HepG2 (cell line): ENCODE measurements around the gene EXOC1. TPM values are rescaled to one million over a fixed set of nuclear protein-coding genes. Genes with fewer than 3 reads are reported as not detected.

ENCODE experiments used
- CBX2 ChIP-seq, 2 experiments: fragments of 200-600 bp in 1 of 2; sonication (generic); formaldehyde crosslinking in 1 of 2; IDR thresholded peaks; 2 replicates each; pipeline versions ENCODE4 v1.7.0 to v1.8.1; 2018 to 2022; ENCODE audit warnings: low read depth in 2 of 2, low read length in 1 of 2, mild to moderate bottlenecking in 1 of 2, missing genetic modification reagents in 1 of 2
- CENPT ChIP-seq: sonication (generic); formaldehyde crosslinking; IDR thresholded peaks from 2 replicates; pipeline ENCODE4 v1.8.0; 2022; ENCODE audit warnings: low read depth, mild to moderate bottlenecking, moderate library complexity, missing genetic modification reagents
- ELF3 ChIP-seq: IDR thresholded peaks from 2 replicates; pipeline ENCODE4 v1.6.1; 2016; ENCODE audit warnings: missing genetic modification reagents, missing compliant biosample characterization
- KDM3A ChIP-seq: IDR thresholded peaks from 2 replicates; pipeline ENCODE4 v1.6.1; 2018; ENCODE audit warnings: low read depth, missing compliant biosample characterization
- KDM5B ChIP-seq: sonication (generic); formaldehyde crosslinking; IDR thresholded peaks from 2 replicates; pipeline ENCODE4 v1.4.0; 2020; ENCODE audit warnings: missing genetic modification reagents, mild to moderate bottlenecking, borderline replicate concordance
- KLF6 ChIP-seq: IDR thresholded peaks from 2 replicates; pipeline ENCODE4 v1.8.0; 2016; ENCODE audit warnings: missing biosample characterization, missing genetic modification reagents
- NONO ChIP-seq, 2 experiments: fragments of 450-650 bp in 1 of 2; sonication (generic) in 1 of 2; formaldehyde crosslinking in 1 of 2; IDR thresholded peaks in 1 of 2; conservative IDR thresholded peaks in 1 of 2; 2 replicates each; pipeline versions ENCODE4 v1.6.1 to v1.8.0; 2017 to 2022; ENCODE audit warnings: mild to moderate bottlenecking in 1 of 2, missing genetic modification reagents in 1 of 2, moderate library complexity in 1 of 2
- ZNF20 ChIP-seq: sonication (generic); formaldehyde crosslinking; IDR thresholded peaks from 2 replicates; pipeline ENCODE4 v1.4.0; 2020; ENCODE audit warnings: mild to moderate bottlenecking, moderate library complexity, missing genetic modification reagents
- ZNF570 ChIP-seq: sonication (generic); formaldehyde crosslinking; IDR thresholded peaks from 2 replicates; pipeline ENCODE4 v1.4.0; 2020; ENCODE audit warnings: mild to moderate bottlenecking, missing genetic modification reagents, borderline replicate concordance
- ZNF724P ChIP-seq: sonication (generic); formaldehyde crosslinking; IDR thresholded peaks from 2 replicates; pipeline ENCODE4 v1.8.0; 2022; ENCODE audit warnings: missing genetic modification reagents, borderline replicate concordance
- ZNF766 ChIP-seq: sonication (generic); formaldehyde crosslinking; IDR thresholded peaks from 2 replicates; pipeline ENCODE4 v1.5.0; 2020; ENCODE audit warnings: missing genetic modification reagents, borderline replicate concordance
- polyA plus RNA-seq, 8 experiments: library from polyadenylated mRNA; depleted of rRNA in 3 of 8; stranded (reverse) in 7 of 8; unstranded in 1 of 8; fragments of >200 nt; fragmentation: Illumina TruSeq in 4 of 8; extraction: Trizol in 4 of 8; gene quantifications; 2 replicates each; pipeline versions ENCODE4 v1.2.1 to v1.2.3, GENCODE V29; 2011 to 2016; ENCODE audit warnings: low read depth in 4 of 8, missing spikeins in 1 of 8, mixed read lengths in 1 of 8; ENCODE audit not compliant: insufficient read depth in 1 of 8
- total RNA-seq, 5 experiments: library from RNA; depleted of rRNA; stranded (reverse); fragments of >200 nt; fragmentation: Illumina TruSeq; extraction: Trizol; gene quantifications; 2 replicates each; pipeline ENCODE4 v1.2.3, GENCODE V29; 2016; ENCODE audit warnings: low read depth in 1 of 5
- TF ChIP-seq, protein P1 (sequence below): IDR thresholded peaks from 2 replicates; pipeline ENCODE4 v1.6.1; 2018; ENCODE audit warnings: missing genetic modification reagents
- TF ChIP-seq, protein P2 (sequence below): sonication (generic); formaldehyde crosslinking; IDR thresholded peaks from 2 replicates; pipeline ENCODE4 v1.4.0; 2020; ENCODE audit warnings: missing genetic modification reagents
- TF ChIP-seq, protein P3 (sequence below): sonication (generic); formaldehyde crosslinking; IDR thresholded peaks from 2 replicates; pipeline ENCODE4 v1.5.0; 2020; ENCODE audit warnings: mild to moderate bottlenecking, missing genetic modification reagents
- TF ChIP-seq, protein P4 (sequence below), 2 experiments: fragments of 450-650 bp in 1 of 2; sonication (generic) in 1 of 2; formaldehyde crosslinking in 1 of 2; IDR thresholded peaks; 2 replicates each; pipeline versions ENCODE4 v1.6.1 to v1.8.0; 2016 to 2022; ENCODE audit warnings: antibody characterized with exemption in 1 of 2, mild to moderate bottlenecking in 1 of 2, missing genetic modification reagents in 1 of 2

The EXOC1 gene
- total and polyA plus RNA-seq, 2 of the 13 experiments (the other 11 are each of a cell fraction or from before 2014, with no cell fraction given): 9.1 to 18.4 TPM

DNA sequence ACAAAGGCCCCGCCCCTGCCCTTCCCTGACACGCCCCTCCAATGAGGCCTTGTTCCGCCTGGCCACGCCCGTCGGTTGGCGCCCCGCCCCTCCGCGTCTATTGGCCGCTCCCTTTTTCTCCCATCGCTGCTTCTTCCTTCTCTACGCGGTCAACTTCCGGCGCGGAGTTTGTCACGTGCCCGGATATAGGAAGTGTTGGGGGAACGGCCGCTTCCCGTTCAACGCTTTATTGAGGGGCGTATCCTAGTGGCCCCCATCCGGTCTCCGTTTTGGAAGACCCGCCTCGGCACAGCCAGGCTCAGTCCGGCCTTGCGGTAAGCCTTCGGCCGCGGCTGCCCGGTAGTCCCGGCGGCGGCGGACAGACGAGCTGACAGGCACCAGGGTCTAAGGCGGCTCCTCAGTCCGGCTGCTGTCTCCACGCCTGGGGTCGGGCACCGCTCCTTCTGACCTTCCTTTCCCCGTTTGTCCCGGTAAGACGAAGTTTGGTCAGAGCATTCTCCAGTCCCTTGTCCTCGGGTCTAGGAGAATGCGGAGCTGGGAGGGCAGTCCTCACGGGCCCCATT lies at the start of gene EXOC1 (continued):
- TF ChIP-seq, protein P1, sequence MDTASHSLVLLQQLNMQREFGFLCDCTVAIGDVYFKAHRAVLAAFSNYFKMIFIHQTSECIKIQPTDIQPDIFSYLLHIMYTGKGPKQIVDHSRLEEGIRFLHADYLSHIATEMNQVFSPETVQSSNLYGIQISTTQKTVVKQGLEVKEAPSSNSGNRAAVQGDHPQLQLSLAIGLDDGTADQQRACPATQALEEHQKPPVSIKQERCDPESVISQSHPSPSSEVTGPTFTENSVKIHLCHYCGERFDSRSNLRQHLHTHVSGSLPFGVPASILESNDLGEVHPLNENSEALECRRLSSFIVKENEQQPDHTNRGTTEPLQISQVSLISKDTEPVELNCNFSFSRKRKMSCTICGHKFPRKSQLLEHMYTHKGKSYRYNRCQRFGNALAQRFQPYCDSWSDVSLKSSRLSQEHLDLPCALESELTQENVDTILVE (CRISPR knock-in tag): peak; percentile 84
- TF ChIP-seq NONO (IDR thresholded peaks at IDR 0.05): no peak
- TF ChIP-seq NONO (CRISPR knock-in tag; conservative IDR thresholded peaks at IDR 0.05): 0 out of 2 replicates have a peak, but pooled peaks have one; percentile 39
- TF ChIP-seq ZNF20: no peak
- no peak for TF ChIP-seq CENPT (CRISPR knock-in tag)
- TF ChIP-seq ZNF724P (CRISPR knock-in tag): peak; percentile 83
- TF ChIP-seq KLF6 (CRISPR knock-in tag): no peak
- TF ChIP-seq KDM5B (CRISPR knock-in tag): peak; percentile 75
- peak; percentile 72; the same call in 1 of the 2 replicates for TF ChIP-seq ELF3
- TF ChIP-seq, protein P2, sequence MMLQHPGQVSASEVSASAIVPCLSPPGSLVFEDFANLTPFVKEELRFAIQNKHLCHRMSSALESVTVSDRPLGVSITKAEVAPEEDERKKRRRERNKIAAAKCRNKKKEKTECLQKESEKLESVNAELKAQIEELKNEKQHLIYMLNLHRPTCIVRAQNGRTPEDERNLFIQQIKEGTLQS (CRISPR knock-in tag): no peak
- 0 out of 2 replicates have a peak, but pooled peaks have one; percentile 71 for TF ChIP-seq ZNF766 (CRISPR knock-in tag)
- no peak for TF ChIP-seq CBX2 (IDR thresholded peaks at IDR 0.05; ENCODE audit: low read depth, low read length)
- no peak for TF ChIP-seq CBX2 (CRISPR knock-in tag; IDR thresholded peaks at IDR 0.05; ENCODE audit: low read depth)
- TF ChIP-seq, protein P3, sequence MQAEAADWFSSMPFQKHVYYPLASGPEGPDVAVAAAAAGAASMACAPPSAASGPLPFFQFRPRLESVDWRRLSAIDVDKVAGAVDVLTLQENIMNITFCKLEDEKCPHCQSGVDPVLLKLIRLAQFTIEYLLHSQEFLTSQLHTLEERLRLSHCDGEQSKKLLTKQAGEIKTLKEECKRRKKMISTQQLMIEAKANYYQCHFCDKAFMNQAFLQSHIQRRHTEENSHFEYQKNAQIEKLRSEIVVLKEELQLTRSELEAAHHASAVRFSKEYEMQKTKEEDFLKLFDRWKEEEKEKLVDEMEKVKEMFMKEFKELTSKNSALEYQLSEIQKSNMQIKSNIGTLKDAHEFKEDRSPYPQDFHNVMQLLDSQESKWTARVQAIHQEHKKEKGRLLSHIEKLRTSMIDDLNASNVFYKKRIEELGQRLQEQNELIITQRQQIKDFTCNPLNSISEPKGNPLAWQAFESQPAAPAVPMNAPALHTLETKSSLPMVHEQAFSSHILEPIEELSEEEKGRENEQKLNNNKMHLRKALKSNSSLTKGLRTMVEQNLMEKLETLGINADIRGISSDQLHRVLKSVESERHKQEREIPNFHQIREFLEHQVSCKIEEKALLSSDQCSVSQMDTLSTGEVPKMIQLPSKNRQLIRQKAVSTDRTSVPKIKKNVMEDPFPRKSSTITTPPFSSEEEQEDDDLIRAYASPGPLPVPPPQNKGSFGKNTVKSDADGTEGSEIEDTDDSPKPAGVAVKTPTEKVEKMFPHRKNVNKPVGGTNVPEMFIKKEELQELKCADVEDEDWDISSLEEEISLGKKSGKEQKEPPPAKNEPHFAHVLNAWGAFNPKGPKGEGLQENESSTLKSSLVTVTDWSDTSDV (CRISPR knock-in tag): 0 out of 2 replicates have a peak, but pooled peaks have one; percentile 59
- TF ChIP-seq KDM3A: no peak
- TF ChIP-seq ZNF570 (CRISPR knock-in tag): no peak
- TF ChIP-seq, protein P4, sequence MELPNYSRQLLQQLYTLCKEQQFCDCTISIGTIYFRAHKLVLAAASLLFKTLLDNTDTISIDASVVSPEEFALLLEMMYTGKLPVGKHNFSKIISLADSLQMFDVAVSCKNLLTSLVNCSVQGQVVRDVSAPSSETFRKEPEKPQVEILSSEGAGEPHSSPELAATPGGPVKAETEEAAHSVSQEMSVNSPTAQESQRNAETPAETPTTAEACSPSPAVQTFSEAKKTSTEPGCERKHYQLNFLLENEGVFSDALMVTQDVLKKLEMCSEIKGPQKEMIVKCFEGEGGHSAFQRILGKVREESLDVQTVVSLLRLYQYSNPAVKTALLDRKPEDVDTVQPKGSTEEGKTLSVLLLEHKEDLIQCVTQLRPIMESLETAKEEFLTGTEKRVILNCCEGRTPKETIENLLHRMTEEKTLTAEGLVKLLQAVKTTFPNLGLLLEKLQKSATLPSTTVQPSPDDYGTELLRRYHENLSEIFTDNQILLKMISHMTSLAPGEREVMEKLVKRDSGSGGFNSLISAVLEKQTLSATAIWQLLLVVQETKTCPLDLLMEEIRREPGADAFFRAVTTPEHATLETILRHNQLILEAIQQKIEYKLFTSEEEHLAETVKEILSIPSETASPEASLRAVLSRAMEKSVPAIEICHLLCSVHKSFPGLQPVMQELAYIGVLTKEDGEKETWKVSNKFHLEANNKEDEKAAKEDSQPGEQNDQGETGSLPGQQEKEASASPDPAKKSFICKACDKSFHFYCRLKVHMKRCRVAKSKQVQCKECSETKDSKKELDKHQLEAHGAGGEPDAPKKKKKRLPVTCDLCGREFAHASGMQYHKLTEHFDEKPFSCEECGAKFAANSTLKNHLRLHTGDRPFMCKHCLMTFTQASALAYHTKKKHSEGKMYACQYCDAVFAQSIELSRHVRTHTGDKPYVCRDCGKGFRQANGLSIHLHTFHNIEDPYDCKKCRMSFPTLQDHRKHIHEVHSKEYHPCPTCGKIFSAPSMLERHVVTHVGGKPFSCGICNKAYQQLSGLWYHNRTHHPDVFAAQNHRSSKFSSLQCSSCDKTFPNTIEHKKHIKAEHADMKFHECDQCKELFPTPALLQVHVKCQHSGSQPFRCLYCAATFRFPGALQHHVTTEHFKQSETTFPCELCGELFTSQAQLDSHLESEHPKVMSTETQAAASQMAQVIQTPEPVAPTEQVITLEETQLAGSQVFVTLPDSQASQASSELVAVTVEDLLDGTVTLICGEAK (IDR thresholded peaks at IDR 0.05): peak; percentile 77
- TF ChIP-seq, protein P4 (CRISPR knock-in tag; IDR thresholded peaks at IDR 0.05): no peak
